Lower leg skin (tissue), 4 donors: Measurements from ENCODE around the gene GTPBP10. TPM values are rescaled to one million over a fixed set of nuclear protein-coding genes. Genes with fewer than 3 reads are reported as not detected.
"Not testable (repeated sequence)": the region's sequence is repeated elsewhere in the genome, so short reads cannot be mapped to it uniquely, and the experiment has no call there.

Source experiments
- DNase-seq, 2 donors: peaks; one replicate each; pipeline ENCODE4 v3.0.0-alpha.2; 2019; ENCODE audit warnings: low spot score in 2 of 2
- H3K4me3 ChIP-seq: fragments of 200-600 bp; sonication (generic); 2 replicates; pipeline ENCODE4 v1.5.1; 2017; ENCODE audit warnings: mild to moderate bottlenecking, low read depth; ENCODE audit not compliant: poor library complexity, severe bottlenecking
- POLR2A ChIP-seq, 2 donors: fragments of 450-650 bp; IDR thresholded peaks; one replicate each; pipeline ENCODE4 v1.6.1; 2016 to 2017; ENCODE audit warnings: antibody characterized with exemption in 2 of 2, mild to moderate bottlenecking in 1 of 2, moderate library complexity in 1 of 2
- WGBS, 2 donors: methylation state at CpG; one replicate each; pipeline ENCODE4 v1.1.5; 2018; 5-methylcytosine and 5-hydroxymethylcytosine counted together
- intact Hi-C: fragments of 100-400 bp; cut with DNase I; formaldehyde crosslinking; loops from one replicate; pipeline ENCODE4 v1.15.0; 2023; ENCODE audit warnings: low total_unique reads
- total RNA-seq, 4 donors: library from RNA; depleted of rRNA; stranded (reverse); fragments of >200 nt; gene quantifications; one replicate each; pipeline ENCODE4 v1.1.0, GENCODE V29; 2016
- TF ChIP-seq, protein P1 (sequence below), 3 donors: fragments of 450-650 bp; IDR thresholded peaks; one replicate each; pipeline ENCODE4 v1.5.1; 2016; ENCODE audit warnings: antibody characterized with exemption in 3 of 3, mild to moderate bottlenecking in 3 of 3, moderate library complexity in 2 of 3

Gene GTPBP10
- total RNA-seq, 4 donors from 2014 or later, result 11.6 to 26.2 (median 15.3) TPM

DNA sequence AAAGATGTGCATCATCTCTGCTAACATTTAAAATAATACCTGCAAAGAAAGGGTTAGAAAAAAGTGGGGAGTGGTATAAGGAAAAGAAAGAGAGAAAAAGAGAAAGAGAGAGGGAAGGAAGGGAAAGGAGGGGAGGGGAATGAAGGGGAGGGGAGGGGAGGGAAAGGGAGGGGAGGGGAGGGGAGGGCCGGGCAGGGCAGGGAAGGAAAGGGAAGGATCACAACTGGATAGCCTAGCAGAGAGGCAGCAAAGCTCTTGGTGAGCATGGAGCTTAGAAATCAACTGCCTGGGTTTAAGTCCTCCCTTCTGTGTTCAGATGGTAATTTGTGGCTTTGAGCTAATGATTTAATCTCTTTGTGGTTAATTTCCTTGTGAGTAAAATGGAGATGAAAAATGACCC lies 20.0 kb upstream of the GTPBP10 start:
- no peak overlapping the region for H3K4me3 ChIP-seq
- TF ChIP-seq, protein P1, sequence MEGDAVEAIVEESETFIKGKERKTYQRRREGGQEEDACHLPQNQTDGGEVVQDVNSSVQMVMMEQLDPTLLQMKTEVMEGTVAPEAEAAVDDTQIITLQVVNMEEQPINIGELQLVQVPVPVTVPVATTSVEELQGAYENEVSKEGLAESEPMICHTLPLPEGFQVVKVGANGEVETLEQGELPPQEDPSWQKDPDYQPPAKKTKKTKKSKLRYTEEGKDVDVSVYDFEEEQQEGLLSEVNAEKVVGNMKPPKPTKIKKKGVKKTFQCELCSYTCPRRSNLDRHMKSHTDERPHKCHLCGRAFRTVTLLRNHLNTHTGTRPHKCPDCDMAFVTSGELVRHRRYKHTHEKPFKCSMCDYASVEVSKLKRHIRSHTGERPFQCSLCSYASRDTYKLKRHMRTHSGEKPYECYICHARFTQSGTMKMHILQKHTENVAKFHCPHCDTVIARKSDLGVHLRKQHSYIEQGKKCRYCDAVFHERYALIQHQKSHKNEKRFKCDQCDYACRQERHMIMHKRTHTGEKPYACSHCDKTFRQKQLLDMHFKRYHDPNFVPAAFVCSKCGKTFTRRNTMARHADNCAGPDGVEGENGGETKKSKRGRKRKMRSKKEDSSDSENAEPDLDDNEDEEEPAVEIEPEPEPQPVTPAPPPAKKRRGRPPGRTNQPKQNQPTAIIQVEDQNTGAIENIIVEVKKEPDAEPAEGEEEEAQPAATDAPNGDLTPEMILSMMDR (IDR thresholded peaks at IDR 0.05), result no peak
- TF ChIP-seq POLR2A (IDR thresholded peaks at IDR 0.05), result no peak
- 25 to 50% methylated on average over 1 of the region's 1 CpG for WGBS, 2 donors
- no peak for DNase-seq
- intact Hi-C loops, result no loop called here

DNA sequence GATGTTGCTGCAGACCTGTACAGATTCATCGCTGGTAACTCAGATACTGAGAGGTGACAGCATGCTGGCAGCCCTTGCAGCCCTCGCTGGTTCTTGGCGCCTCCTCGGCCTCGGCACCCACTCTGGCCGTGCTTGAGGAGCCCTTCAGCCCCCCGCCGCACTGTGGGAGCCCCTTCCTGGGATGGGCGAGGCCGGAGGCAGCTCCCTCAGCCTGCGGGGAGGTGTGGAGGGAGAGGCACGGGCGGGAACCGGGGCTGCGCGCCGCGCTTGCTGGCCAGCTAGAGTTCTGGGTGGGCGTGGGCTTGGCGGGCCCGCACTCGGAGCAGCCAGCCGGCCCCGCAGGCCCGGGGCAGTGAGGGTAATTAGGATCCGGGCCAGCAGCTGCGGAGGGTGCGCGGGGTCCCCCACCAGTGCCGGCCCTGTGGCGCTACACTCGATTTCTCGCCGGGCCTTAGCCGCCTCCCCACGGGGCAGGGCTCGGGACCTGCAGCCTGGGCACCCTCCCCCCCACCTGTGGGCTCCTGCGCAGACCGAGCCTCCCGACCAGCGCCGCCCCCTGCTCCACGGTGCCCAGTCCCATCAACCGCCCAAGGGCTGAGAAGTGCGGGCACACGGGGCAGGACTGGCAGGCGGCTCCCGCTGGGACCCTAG lies 12.2 kb upstream of the GTPBP10 start:
- no peak for DNase-seq
- intact Hi-C loops, result no loop called here
- 93 to 94% methylated on average over 28 to 47 of the region's 48 CpGs for WGBS, 2 donors
- TF ChIP-seq, protein P1 (IDR thresholded peaks at IDR 0.05), result no peak
- no peak for TF ChIP-seq POLR2A (IDR thresholded peaks at IDR 0.05)
- H3K4me3 ChIP-seq, result no peak overlapping the region

DNA sequence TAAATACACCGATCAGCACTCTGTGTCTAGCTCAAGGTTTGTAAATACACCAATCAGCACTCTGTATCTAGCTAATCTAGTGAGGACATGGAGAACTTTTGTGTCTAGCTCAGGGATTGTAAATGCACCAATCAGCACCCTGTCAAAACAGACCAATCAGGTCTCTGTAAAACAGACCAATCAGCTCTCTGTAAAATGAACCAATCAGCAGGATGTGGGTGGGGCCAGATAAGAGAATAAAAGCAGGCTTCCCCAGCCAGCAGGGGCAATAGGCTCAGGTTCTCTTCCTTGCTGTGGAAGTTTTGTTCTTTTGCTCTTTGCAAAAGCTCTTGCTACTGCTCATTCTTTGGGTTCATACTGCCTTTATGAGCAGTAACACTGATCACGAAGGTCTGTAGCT lies 11.6 kb upstream of the GTPBP10 start:
- 83 to 94% methylated on average over 2 of the region's 2 CpGs for WGBS, 2 donors
- intact Hi-C loops, DNase-seq, H3K4me3 ChIP-seq: not testable (repeated sequence)

DNA sequence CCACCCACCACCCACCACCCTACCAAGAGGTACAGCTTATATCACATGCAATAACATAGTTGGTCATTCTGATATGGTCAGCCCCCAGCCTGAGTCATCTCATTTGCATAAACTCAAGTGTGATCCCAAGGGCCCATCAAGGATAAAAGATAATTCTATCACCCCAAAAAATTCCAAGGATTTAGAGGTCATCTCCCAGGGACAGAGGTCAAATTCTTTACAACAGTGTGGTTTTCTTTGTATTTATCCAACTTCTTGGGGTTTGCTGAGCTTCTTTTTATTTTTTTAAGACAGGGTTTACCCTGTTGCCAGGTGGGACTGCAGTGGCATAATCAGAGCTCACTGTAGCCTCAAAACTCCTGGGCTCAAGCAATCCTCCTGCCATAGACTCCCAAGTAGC lies 9.4 kb upstream of the GTPBP10 start:
- no peak for DNase-seq
- no peak overlapping the region for H3K4me3 ChIP-seq
- TF ChIP-seq, protein P1 (IDR thresholded peaks at IDR 0.05), result no peak
- no peak for TF ChIP-seq POLR2A (IDR thresholded peaks at IDR 0.05)
- intact Hi-C loops, result no loop called here

DNA sequence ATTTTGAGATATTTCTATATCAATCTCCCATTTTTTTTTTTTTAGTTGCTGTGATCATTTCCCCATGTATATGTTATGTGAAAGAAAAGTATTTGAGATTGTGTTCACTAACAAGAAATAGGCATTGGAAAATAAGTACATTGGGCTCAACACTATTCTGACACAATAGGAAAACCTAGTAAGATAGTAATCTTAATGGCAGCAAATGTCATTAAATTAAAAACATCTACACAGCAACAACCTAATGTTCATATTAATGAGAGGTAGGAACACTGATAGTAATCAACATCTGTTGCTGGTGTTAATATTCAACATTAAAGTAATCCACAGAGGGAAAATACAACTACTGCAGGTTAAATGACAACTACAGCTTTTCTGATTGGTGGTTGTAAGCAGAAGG lies 1.5 kb upstream of the GTPBP10 start:
- intact Hi-C loops, result no loop called here
- H3K4me3 ChIP-seq, result no peak overlapping the region
- DNase-seq, result no peak
- TF ChIP-seq, protein P1 (IDR thresholded peaks at IDR 0.05), result no peak
- TF ChIP-seq POLR2A (IDR thresholded peaks at IDR 0.05), result no peak

DNA sequence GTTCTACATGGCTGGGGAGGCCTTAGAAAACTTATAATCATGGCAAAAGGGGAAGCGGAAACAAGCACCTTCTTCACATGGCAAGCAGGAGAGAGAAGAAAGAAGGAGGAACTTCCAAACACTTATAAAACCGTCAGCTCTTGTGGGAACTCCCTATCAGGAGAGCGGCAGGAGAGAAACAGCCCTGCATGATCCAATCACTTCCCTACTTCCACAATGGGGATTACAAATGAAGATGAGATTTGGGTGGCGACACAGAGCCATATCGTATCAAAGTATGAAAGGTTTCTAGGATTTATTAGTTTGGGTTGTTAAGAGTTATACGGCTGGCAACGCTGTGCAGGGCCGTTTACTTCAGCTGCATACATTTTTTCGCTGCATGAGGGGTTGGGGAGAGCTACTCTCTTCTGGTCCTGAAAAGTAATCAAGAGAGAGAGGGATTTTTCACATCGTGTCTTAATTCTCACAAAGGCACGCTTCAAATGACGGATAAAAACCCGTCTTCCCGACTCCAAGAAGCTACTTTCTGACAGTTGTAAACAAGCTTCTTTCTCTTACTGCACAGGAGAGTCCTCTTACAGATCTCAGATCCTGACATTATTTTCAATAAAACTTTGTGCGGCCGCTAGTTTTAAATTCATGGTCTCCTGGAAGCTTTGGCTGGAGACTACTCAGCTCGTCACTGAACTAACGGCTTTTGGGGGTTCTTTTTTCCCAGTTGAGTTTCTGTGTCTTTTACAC lies 751 bp upstream of the GTPBP10 start:
- H3K4me3 ChIP-seq, result peak overlapping the region; percentile 84
- 4 to 5% methylated on average over 18 of the region's 18 CpGs for WGBS, 2 donors
- intact Hi-C loops, result no loop called here
- TF ChIP-seq, protein P1 (IDR thresholded peaks at IDR 0.05), result no peak
- TF ChIP-seq POLR2A (IDR thresholded peaks at IDR 0.05), result no peak
- DNase-seq, result no peak
